Nephron (organoid): Measurements from ENCODE around the gene CCBE1.

Experiments
- H3K27ac Mint-ChIP-seq, 3 experiments: 2 replicates each; pipeline ENCODE4 v1.8.0; 2020; ENCODE audit warnings: mixed read lengths in 3 of 3, mild to moderate bottlenecking in 2 of 3, moderate library complexity in 1 of 3
- H3K27me3 Mint-ChIP-seq: 2 replicates; pipeline ENCODE4 v1.8.0; 2021; ENCODE audit warnings: low read depth, mild to moderate bottlenecking, moderate library complexity, mixed read lengths
- H3K36me3 Mint-ChIP-seq: 2 replicates; pipeline ENCODE4 v1.8.0; 2020; ENCODE audit warnings: low read depth, mixed read lengths
- H3K4me1 Mint-ChIP-seq: 2 replicates; pipeline ENCODE4 v1.8.0; 2020; ENCODE audit warnings: mixed read lengths
- H3K4me3 Mint-ChIP-seq, 3 experiments: 2 replicates each; pipeline ENCODE4 v1.8.0; 2020; ENCODE audit warnings: mild to moderate bottlenecking in 3 of 3, mixed read lengths in 3 of 3, moderate library complexity in 2 of 3
- H3K9me3 Mint-ChIP-seq: 2 replicates; pipeline ENCODE4 v1.8.0; 2020; ENCODE audit warnings: mixed read lengths
- TF ChIP-seq, protein P1 (sequence below), 3 experiments: fragments of 200-600 bp; sonication (generic); IDR thresholded peaks; one replicate each; pipeline ENCODE4 v1.5.0; 2021; ENCODE audit warnings: antibody characterized with exemption in 3 of 3; ENCODE audit not compliant: unreplicated experiment in 3 of 3

The CCBE1 gene

DNA sequence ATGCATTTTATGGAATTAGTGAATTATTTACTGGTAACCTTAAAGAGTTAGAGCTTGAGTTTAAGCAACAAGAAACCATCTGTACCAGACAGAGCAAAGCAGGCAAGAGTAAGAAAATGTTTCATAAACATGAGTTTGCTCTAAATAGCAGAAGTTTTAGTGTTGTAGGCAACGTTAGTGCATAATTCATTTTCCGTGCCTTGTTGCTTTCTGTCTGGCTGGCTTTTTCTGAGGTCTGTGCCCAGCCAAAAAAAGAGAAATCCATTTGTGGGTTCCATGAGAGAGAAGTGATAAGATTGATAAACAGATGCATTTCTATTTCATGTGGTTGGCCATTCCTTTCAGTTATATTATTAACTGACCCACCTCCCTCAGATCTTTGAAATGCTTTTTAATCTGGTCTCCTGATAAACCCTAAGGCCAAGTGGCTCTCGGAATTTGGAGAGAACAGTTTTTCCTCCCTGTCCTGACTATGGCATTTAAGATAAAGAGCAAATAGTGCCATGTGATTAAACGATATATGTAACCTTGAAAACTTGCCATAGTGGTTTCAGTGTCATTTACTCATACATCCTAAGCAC lies 198.6 kb downstream of the CCBE1 start:
- peaks cover 50% of the 10 kb centered on the region for H3K4me1 Mint-ChIP-seq
- H3K4me3 Mint-ChIP-seq, result no peak overlapping the region
- H3K36me3 Mint-ChIP-seq, result peaks cover 54% of the 10 kb centered on the region
- TF ChIP-seq, protein P1, sequence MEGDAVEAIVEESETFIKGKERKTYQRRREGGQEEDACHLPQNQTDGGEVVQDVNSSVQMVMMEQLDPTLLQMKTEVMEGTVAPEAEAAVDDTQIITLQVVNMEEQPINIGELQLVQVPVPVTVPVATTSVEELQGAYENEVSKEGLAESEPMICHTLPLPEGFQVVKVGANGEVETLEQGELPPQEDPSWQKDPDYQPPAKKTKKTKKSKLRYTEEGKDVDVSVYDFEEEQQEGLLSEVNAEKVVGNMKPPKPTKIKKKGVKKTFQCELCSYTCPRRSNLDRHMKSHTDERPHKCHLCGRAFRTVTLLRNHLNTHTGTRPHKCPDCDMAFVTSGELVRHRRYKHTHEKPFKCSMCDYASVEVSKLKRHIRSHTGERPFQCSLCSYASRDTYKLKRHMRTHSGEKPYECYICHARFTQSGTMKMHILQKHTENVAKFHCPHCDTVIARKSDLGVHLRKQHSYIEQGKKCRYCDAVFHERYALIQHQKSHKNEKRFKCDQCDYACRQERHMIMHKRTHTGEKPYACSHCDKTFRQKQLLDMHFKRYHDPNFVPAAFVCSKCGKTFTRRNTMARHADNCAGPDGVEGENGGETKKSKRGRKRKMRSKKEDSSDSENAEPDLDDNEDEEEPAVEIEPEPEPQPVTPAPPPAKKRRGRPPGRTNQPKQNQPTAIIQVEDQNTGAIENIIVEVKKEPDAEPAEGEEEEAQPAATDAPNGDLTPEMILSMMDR (IDR thresholded peaks at IDR 0.05; ENCODE audit: unreplicated experiment in 3 of 3), result no peak
- peaks cover 18% of the 10 kb centered on the region for H3K9me3 Mint-ChIP-seq
- peak overlapping the region; percentile 30 to 85 (median 69) for H3K27ac Mint-ChIP-seq
- H3K27me3 Mint-ChIP-seq, result no peaks in the 10 kb centered on the region

DNA sequence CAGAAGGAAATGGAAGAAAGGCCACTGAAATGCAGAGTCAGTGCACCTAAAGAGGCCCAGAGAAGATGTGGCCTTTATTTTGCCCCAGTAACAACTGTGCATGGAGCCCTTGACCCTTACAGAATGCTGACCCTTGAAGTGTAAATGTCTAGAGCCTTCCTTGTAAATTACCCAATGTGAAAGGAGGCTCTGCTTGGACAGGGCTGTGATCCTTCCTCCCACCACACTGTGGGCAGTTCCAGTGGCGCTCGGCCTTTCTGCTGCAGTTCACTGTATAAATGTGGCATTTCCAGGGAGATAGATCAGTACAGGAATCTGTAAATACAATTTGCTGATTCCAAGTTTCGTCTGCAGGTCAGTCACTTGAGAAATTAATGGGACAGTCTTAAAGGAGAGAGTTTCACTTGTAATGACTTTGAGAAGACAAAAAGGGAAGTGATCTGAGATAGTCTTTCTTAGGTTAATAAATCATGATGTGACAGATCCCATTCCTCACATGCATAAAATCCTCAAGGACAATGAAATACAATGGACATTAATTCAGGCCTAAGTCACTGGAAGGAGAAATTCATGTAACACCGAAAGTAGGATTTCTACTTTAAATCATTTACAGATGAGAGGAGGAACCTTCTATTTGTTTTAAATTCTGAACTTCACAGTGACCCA lies 204.3 kb downstream of the CCBE1 start:
- Mint-ChIP-seq H3K27ac (peak overlapping the region; percentile 68 to 91 (median 91)), H3K4me1 (peaks cover 17% of the 10 kb centered on the region), H3K9me3 (peaks cover 10% of the 10 kb centered on the region), H3K4me3 (no peak overlapping the region), H3K27me3 (no peaks in the 10 kb centered on the region), H3K36me3 (peaks cover 35% of the 10 kb centered on the region)
- TF ChIP-seq, protein P1 (IDR thresholded peaks at IDR 0.05; ENCODE audit: unreplicated experiment in 3 of 3), result no peak

DNA sequence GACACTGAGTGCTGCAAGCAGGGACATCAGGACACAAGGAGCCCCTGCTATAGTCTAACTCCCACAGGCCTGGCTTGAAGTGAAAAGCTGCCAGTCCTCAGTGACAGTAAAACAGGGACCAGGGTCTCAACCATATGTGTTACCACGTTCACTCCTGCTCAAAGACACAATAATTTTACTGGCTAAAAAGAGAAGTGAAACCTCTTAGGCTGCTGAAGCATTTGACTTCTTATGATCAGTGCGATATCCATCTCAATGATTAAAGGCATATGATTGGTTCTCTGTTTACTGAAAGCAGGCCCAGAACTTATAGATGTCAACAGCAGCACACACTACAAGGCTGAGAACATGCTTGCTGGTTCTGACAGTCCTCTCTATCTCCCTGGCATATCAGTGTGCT lies 208.3 kb downstream of the CCBE1 start:
- Mint-ChIP-seq H3K36me3 (peaks cover 11% of the 10 kb centered on the region), H3K27me3 (no peaks in the 10 kb centered on the region), H3K4me1 (peaks cover 46% of the 10 kb centered on the region), H3K27ac (no peak overlapping the region), H3K9me3 (peaks cover 6% of the 10 kb centered on the region), H3K4me3 (no peak overlapping the region)
- TF ChIP-seq, protein P1 (IDR thresholded peaks at IDR 0.05; ENCODE audit: unreplicated experiment in 3 of 3), result no peak

DNA sequence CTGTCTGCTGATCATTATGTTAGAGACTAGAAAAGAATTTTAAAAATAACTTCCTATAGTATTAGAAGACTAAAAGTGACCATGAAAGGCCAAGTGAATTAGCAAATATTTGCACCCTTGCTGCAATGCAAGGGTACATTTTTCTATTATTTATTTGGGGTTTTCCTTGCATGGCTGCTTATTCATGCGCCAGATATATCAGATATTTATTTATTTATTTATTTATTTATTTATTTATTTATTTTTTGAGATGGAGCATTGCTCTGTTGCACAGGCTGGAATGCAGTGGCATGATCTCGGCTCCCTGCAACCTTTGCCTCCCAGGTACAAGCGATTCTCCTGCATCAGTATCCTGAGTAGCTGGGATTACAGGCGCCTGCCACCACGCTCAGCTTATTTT lies 211.8 kb downstream of the CCBE1 start:
- peak overlapping the region; percentile 70 to 86 (median 73) for H3K27ac Mint-ChIP-seq
- H3K36me3 Mint-ChIP-seq, result no peaks in the 10 kb centered on the region
- no peaks in the 10 kb centered on the region for H3K9me3 Mint-ChIP-seq
- peak overlapping the region in 1 of 3 experiments; percentile 9 for H3K4me3 Mint-ChIP-seq
- TF ChIP-seq, protein P1 (IDR thresholded peaks at IDR 0.05; ENCODE audit: unreplicated experiment in 3 of 3), result no peak
- H3K4me1 Mint-ChIP-seq, result peaks cover 40% of the 10 kb centered on the region
- no peaks in the 10 kb centered on the region for H3K27me3 Mint-ChIP-seq

DNA sequence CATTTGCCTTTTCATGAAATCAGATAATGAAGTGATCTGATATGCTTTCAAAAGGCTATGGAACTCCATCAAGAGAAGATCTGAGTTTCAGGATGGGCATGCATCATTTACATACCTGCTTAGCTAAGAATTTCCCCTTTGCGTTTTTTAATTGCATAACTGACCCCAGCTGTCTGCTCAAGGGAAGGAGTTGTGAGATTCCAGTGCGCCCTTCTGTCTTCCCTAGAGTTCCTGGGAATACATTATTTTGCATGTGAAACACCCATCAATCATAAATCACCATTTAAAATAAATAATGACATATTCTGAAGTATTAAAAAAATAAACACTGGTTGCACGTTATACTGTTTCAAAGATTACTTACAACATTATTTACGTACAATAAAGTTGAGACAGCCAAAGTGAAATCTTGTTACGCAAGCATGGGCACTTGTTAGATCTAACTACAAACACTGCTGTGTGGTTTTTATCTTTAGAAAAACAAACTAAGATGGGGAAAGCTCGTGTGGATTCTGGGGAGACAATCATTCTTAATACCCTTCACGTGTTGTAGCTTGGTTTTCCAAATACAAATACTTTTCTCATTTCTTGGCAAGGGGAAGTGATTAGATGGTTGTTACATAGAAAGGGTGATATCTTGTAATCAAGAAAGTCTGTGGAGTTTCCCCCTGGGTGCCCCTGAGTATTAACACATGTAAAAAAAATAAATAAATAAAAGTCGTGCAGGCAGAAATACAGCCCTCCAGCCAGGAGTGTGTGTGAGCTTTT lies 212.5 kb downstream of the CCBE1 start:
- peaks cover 40% of the 10 kb centered on the region for H3K4me1 Mint-ChIP-seq
- H3K4me3 Mint-ChIP-seq, result peak overlapping the region in 2 of 3 experiments; percentile 3 to 9
- no peaks in the 10 kb centered on the region for H3K9me3 Mint-ChIP-seq
- H3K27me3 Mint-ChIP-seq, result no peaks in the 10 kb centered on the region
- TF ChIP-seq, protein P1 (IDR thresholded peaks at IDR 0.05; ENCODE audit: unreplicated experiment in 3 of 3), result no peak
- H3K36me3 Mint-ChIP-seq, result no peaks in the 10 kb centered on the region
- peak overlapping the region; percentile 70 to 86 (median 73) for H3K27ac Mint-ChIP-seq
